NCI-H2107 treated with DMSO at 0.1 percent for 48 hours (cell line): Measurements from ENCODE around the gene METTL8.

ENCODE experiments used
- DNase-seq: peaks from one replicate; lab custom pipeline; 2025; ENCODE audit not compliant: unreplicated experiment; lab: John Stamatoyannopoulos, UW

The METTL8 gene

GRCh38 chr2:171433763-171434012, at the start of gene METTL8:
Gene METTL8 (minus strand): TSS chr2:171433990. CDS start chr2:171392185, 41,805 bp downstream.
- DNase-seq, result no peak

- DNase-seq, result no peak
Observed at GRCh38 chr2:171482877-171483276, 49.1 kb upstream of the METTL8 start.

- no peak for DNase-seq
Observed at GRCh38 chr2:171482308-171482707, 48.5 kb upstream of the METTL8 start.

- no peak for DNase-seq
Observed at GRCh38 chr2:171480908-171481307, 47.1 kb upstream of the METTL8 start.

GRCh38 chr2:171479154-171479814, 45.5 kb upstream of the METTL8 start:
- no peak for DNase-seq

GRCh38 chr2:171478345-171478744, 44.6 kb upstream of the METTL8 start:
- DNase-seq, result no peak

- no peak for DNase-seq
Observed at GRCh38 chr2:171475979-171476378, 42.2 kb upstream of the METTL8 start.

- DNase-seq, result no peak
Observed at GRCh38 chr2:171470129-171470528, 36.3 kb upstream of the METTL8 start.

GRCh38 chr2:171469176-171469575, 35.4 kb upstream of the METTL8 start:
- DNase-seq, result no peak

- DNase-seq, result no peak
Observed at GRCh38 chr2:171460537-171460936, 26.7 kb upstream of the METTL8 start.

- no peak for DNase-seq
Observed at GRCh38 chr2:171459498-171459897, 25.7 kb upstream of the METTL8 start.

- no peak for DNase-seq
Observed at GRCh38 chr2:171452773-171453172, 19.0 kb upstream of the METTL8 start.

- DNase-seq, result no peak
Observed at GRCh38 chr2:171451074-171451473, 17.3 kb upstream of the METTL8 start.

- DNase-seq, result no peak
Observed at GRCh38 chr2:171447675-171448074, 13.9 kb upstream of the METTL8 start.

GRCh38 chr2:171441470-171441869, 7.7 kb upstream of the METTL8 start:
- DNase-seq, result no peak

- no peak for DNase-seq
Observed at GRCh38 chr2:171436307-171436706, 2.5 kb upstream of the METTL8 start.

- DNase-seq, result peak; percentile 81
Observed at GRCh38 chr2:171434013-171434989, 511 bp upstream of the METTL8 start, which contains the start of gene DCAF17. Gene DCAF17 (plus strand): TSS chr2:171434226. CDS start chr2:171434578, 352 bp downstream.

GRCh38 chr2:171432969-171433762, 624 bp downstream of the METTL8 start:
- DNase-seq, result peak; percentile 43

GRCh38 chr2:171432206-171432968, 1.4 kb downstream of the METTL8 start:
- DNase-seq, result no peak

GRCh38 chr2:171431677-171432167, 2.1 kb downstream of the METTL8 start:
- DNase-seq, result no peak
